ENCODE measurements around the gene TOE1. TPM values are rescaled to one million over a fixed set of nuclear protein-coding genes. Genes with fewer than 3 reads are reported as not detected.

TOE1 gene
- total and polyA plus RNA-seq, 9 donors = 6.7 to 16.3 (median 10.7) TPM

GRCh38 chr1:45340816-45341466, 971 bp downstream of the TOE1 start:
- H3K27me3 ChIP-seq = no peaks in the 10 kb centered on the region
- no peak for DNase-seq
- WGBS, 3 donors = 17 to 25% (median 23%) methylated on average over 6 of the region's 6 CpGs
- H3K27ac ChIP-seq = peak overlapping the region; percentile 77 to 89
- H3K4me1 ChIP-seq (ENCODE audit: insufficient read depth) = peaks cover 7% of the 10 kb centered on the region
- intact Hi-C loops (cut with DNase I) = loop anchor here in 1 of 4 donors (10.0 kb wide), 1 partner anchor 244 kb away; the partner anchor contains the start of gene NASP
- peak overlapping the region; percentile 55 for H3K4me3 ChIP-seq
- TF ChIP-seq POLR2A (IDR thresholded peaks at IDR 0.05) (no peak), CTCF (IDR thresholded peaks at IDR 0.05) (no peak), EP300 (IDR thresholded peaks at IDR 0.05) (no peak)
- H3K36me3 ChIP-seq = no peaks in the 10 kb centered on the region
- no peaks in the 10 kb centered on the region for H3K9me3 ChIP-seq

GRCh38 chr1:45344499-45344898, 4.5 kb downstream of the TOE1 start:
- 94 to 100% (median 96%) methylated on average over 2 of the region's 2 CpGs for WGBS, 3 donors
- H3K4me1 ChIP-seq (ENCODE audit: insufficient read depth) = peaks cover 19% of the 10 kb centered on the region
- H3K27ac ChIP-seq = no peak overlapping the region
- intact Hi-C loops (cut with DNase I) = loop anchor here in 1 of 4 donors (10.0 kb wide), 1 partner anchor 240 kb away; the partner anchor contains the start of gene NASP
- H3K36me3 ChIP-seq = no peaks in the 10 kb centered on the region
- H3K9me3 ChIP-seq = no peaks in the 10 kb centered on the region
- DNase-seq = no peak
- H3K27me3 ChIP-seq = no peaks in the 10 kb centered on the region
- H3K4me3 ChIP-seq = no peak overlapping the region
- TF ChIP-seq POLR2A (IDR thresholded peaks at IDR 0.05) = no peak
- no peak for TF ChIP-seq CTCF (IDR thresholded peaks at IDR 0.05)
- TF ChIP-seq EP300 (IDR thresholded peaks at IDR 0.05) = no peak

GRCh38 chr1:45345014-45345413, 5.0 kb downstream of the TOE1 start:
- 88 to 94% (median 92%) methylated on average over 13 of the region's 13 CpGs for WGBS, 3 donors
- H3K4me3 ChIP-seq = no peak overlapping the region
- no peaks in the 10 kb centered on the region for H3K9me3 ChIP-seq
- no peaks in the 10 kb centered on the region for H3K36me3 ChIP-seq
- DNase-seq = no peak
- no peak overlapping the region for H3K27ac ChIP-seq
- H3K4me1 ChIP-seq (ENCODE audit: insufficient read depth) = peaks cover 19% of the 10 kb centered on the region
- intact Hi-C loops (cut with DNase I) = loop anchor here in 1 of 4 donors (10.0 kb wide), 1 partner anchor 240 kb away; the partner anchor contains the start of gene NASP
- no peak for TF ChIP-seq POLR2A (IDR thresholded peaks at IDR 0.05)
- TF ChIP-seq EP300 (IDR thresholded peaks at IDR 0.05) = no peak
- no peak for TF ChIP-seq CTCF (IDR thresholded peaks at IDR 0.05)
- no peaks in the 10 kb centered on the region for H3K27me3 ChIP-seq

GRCh38 chr1:45346473-45346872, 6.5 kb downstream of the TOE1 start:
- 76 to 88% (median 85%) methylated on average over 2 of the region's 2 CpGs for WGBS, 3 donors
- intact Hi-C loops (cut with DNase I) = loop anchor here in 1 of 4 donors (10.0 kb wide), 1 partner anchor 238 kb away; the partner anchor contains the start of gene NASP
- H3K36me3 ChIP-seq = no peaks in the 10 kb centered on the region
- H3K27me3 ChIP-seq = no peaks in the 10 kb centered on the region
- no peak overlapping the region for H3K27ac ChIP-seq
- TF ChIP-seq POLR2A (IDR thresholded peaks at IDR 0.05) = no peak
- TF ChIP-seq CTCF (IDR thresholded peaks at IDR 0.05) = no peak
- TF ChIP-seq EP300 (IDR thresholded peaks at IDR 0.05) = no peak
- H3K9me3 ChIP-seq = no peaks in the 10 kb centered on the region
- H3K4me1 ChIP-seq (ENCODE audit: insufficient read depth) = peaks cover 12% of the 10 kb centered on the region
- DNase-seq = no peak
- H3K4me3 ChIP-seq = no peak overlapping the region
